GM12878 (cell line): ENCODE data around the gene DLG1. TPM values are rescaled to one million over a fixed set of nuclear protein-coding genes. Genes with fewer than 3 reads are reported as not detected.

ENCODE experiments used
- ATAC-seq: fragments of 200-7000 bp; cut with Tn5 transposase; 3 replicates; pipeline ENCODE4 v1.9.1; 2020; ENCODE audit warnings: mild to moderate bottlenecking, moderate library complexity
- BruUV-seq: library from RNA; stranded (reverse); fragments of 400-500 nt; replicated peaks from 2 replicates; lab custom pipeline; 2021; lab: Mats Ljungman, UMichigan
- CTCF ChIA-PET: fragments of 300-600 bp; sonication (Branson Sonifier 250); formaldehyde crosslinking; extraction: SDS; loops from one replicate; lab custom pipeline; 2021; ENCODE audit warnings: inconsistent platforms; lab: Yijun Ruan, JAX
- POLR2A ChIA-PET: fragments of 350-600 bp; formaldehyde crosslinking; extraction: SDS; loops from one replicate; lab custom pipeline; 2021; ENCODE audit warnings: inconsistent platforms; lab: Charles Lee
- RAD21 ChIA-PET: fragments of 300-600 bp; sonication (Branson Sonifier 250); formaldehyde crosslinking; loops from one replicate; lab custom pipeline; 2023; ENCODE audit warnings: antibody characterized with exemption; ENCODE audit not compliant: unreplicated experiment; lab: Charles Lee
- SMC1A ChIA-PET: fragments of 300-600 bp; sonication (Branson Sonifier 250); formaldehyde crosslinking; loops from one replicate; lab custom pipeline; 2023; ENCODE audit not compliant: unreplicated experiment, uncharacterized antibody; lab: Charles Lee
- DNase-seq: peaks from one replicate; pipeline ENCODE4 v3.0.0-alpha.2; 2011; ENCODE audit warnings: low read depth, low spot score
- FAIRE-seq: peaks from 3 replicates; lab custom pipeline; 2011; peaks lifted over from hg19 to GRCh38; lab: Jason Lieb, UNC
- H2AFZ ChIP-seq: 2 replicates; pipeline ENCODE4 v1.6.0; 2011; ENCODE audit warnings: low read depth, low read length, control low read depth; ENCODE audit not compliant: control insufficient read depth
- H3K27ac ChIP-seq: 2 replicates; pipeline ENCODE4 v1.5.1; 2011; ENCODE audit warnings: control low read depth; ENCODE audit not compliant: control insufficient read depth, insufficient read depth
- H3K27me3 ChIP-seq, 2 experiments: replicated peaks in 1 of 2; 2 replicates each; pipeline versions ENCODE4 v1.6.0 to v1.6.1; 2011; ENCODE audit warnings: low read length in 1 of 2; ENCODE audit not compliant: control insufficient read depth in 2 of 2, insufficient read depth in 2 of 2
- H3K36me3 ChIP-seq, 2 experiments: 2 replicates each; pipeline ENCODE4 v1.5.1; 2011; ENCODE audit warnings: low read length in 1 of 2; ENCODE audit not compliant: control insufficient read depth in 2 of 2, insufficient read depth in 2 of 2
- H3K4me1 ChIP-seq: 2 replicates; pipeline ENCODE4 v1.6.1; 2011; ENCODE audit warnings: mild to moderate bottlenecking, low read length, moderate library complexity, mixed read lengths; ENCODE audit not compliant: control insufficient read depth, insufficient read depth
- H3K4me2 ChIP-seq: 2 replicates; pipeline ENCODE4 v1.6.0; 2011; ENCODE audit warnings: control low read depth; ENCODE audit not compliant: control insufficient read depth, insufficient read depth
- H3K4me3 ChIP-seq: fragments of 200-600 bp; sonication (generic); 2 replicates; pipeline ENCODE4 v1.5.1; 2016
- H3K79me2 ChIP-seq: 2 replicates; pipeline ENCODE4 v1.6.0; 2011; ENCODE audit warnings: low read length; ENCODE audit not compliant: control insufficient read depth, insufficient read depth
- H3K9ac ChIP-seq: 2 replicates; pipeline ENCODE4 v1.8.0; 2011; ENCODE audit warnings: low read length, control low read depth, mixed read lengths; ENCODE audit not compliant: control insufficient read depth, insufficient read depth
- H3K9me3 ChIP-seq: replicated peaks from 3 replicates; pipeline ENCODE4 v1.5.1; 2011; ENCODE audit warnings: mild to moderate bottlenecking, low read length; ENCODE audit not compliant: control insufficient read depth, insufficient read depth
- H4K20me1 ChIP-seq: 2 replicates; pipeline ENCODE4 v1.6.0; 2011; ENCODE audit not compliant: control insufficient read depth, insufficient read depth
- ATF7 ChIP-seq: fragments of 450-650 bp; IDR thresholded peaks from 2 replicates; pipeline ENCODE4 v1.6.1; 2016; ENCODE audit warnings: low read depth, mild to moderate bottlenecking
- BMI1 ChIP-seq: fragments of 450-650 bp; IDR thresholded peaks from 2 replicates; pipeline ENCODE4 v1.6.1; 2016; ENCODE audit warnings: mild to moderate bottlenecking, moderate library complexity, borderline replicate concordance
- GATAD2B ChIP-seq: fragments of 450-650 bp; conservative IDR thresholded peaks from 2 replicates; pipeline ENCODE4 v1.6.1; 2017; ENCODE audit warnings: low read depth, mild to moderate bottlenecking, moderate library complexity
- YY1 ChIP-seq: IDR thresholded peaks from 2 replicates; pipeline ENCODE4 v1.6.1; 2011; ENCODE audit warnings: low read depth, mild to moderate bottlenecking, low read length
- WGBS: methylation state at CpG from one replicate; pipeline ENCODE4 v1.1.6; 2016; ENCODE audit warnings: low lambda C conversion rate; ENCODE audit not compliant: insufficient replicate concordance, insufficient coverage; ENCODE audit errors: missing lambda C conversion rate; 5-methylcytosine and 5-hydroxymethylcytosine counted together
- in situ Hi-C: fragments of 300-500 bp; cut with MboI; formaldehyde crosslinking; loops from 9 replicates; pipeline ENCODE4 v1.14.3; 2018; ENCODE audit warnings: mixed read lengths
- intact Hi-C: fragments of 100-400 bp; cut with micrococcal nuclease; formaldehyde crosslinking; loops from one replicate; pipeline ENCODE4 v1.14.2; 2022; ENCODE audit not compliant: unreplicated experiment
- polyA plus RNA-seq, 11 experiments: library from polyadenylated mRNA; depleted of rRNA in 4 of 11; unstranded in 6 of 11; stranded (reverse) in 5 of 11; fragments of >200 nt; fragmentation: Nextera tagmentation in 4 of 11; fragmentation: Illumina TruSeq in 1 of 11; extraction: Ambion mirVana in 4 of 11; extraction: Trizol in 1 of 11; gene quantifications; 1 replicate in 1 of 11; 2 replicates in 10 of 11; pipeline versions ENCODE4 v1.2.1 to v1.2.3, GENCODE V29; 2011 to 2016; ENCODE audit warnings: inconsistent platforms in 2 of 11, missing spikeins in 2 of 11, low read depth in 1 of 11
- total RNA-seq, 4 experiments: library from RNA; depleted of rRNA in 3 of 4; stranded (reverse); fragments of >200 nt in 3 of 4; fragmentation: Illumina TruSeq in 1 of 4; extraction: Trizol in 1 of 4; gene quantifications; 2 replicates each; pipeline versions ENCODE4 v1.2.1 to v1.2.3, GENCODE V29; 2013 to 2021
- TF ChIP-seq, protein P1 (sequence below), 3 experiments: IDR thresholded peaks in 2 of 3; conservative IDR thresholded peaks in 1 of 3; 2 replicates each; pipeline ENCODE4 v1.5.1; 2011; ENCODE audit warnings: low read depth in 3 of 3, low read length in 3 of 3, mild to moderate bottlenecking in 3 of 3, control low read depth in 2 of 3, moderate library complexity in 2 of 3, inconsistent platforms in 1 of 3, mixed read lengths in 1 of 3; ENCODE audit not compliant: control insufficient read depth in 2 of 3, insufficient read depth in 1 of 3; ENCODE audit errors: extremely low read depth in 1 of 3
- TF ChIP-seq, protein P2 (sequence below): fragments of 450-650 bp; IDR thresholded peaks from 2 replicates; pipeline ENCODE4 v1.6.1; 2016; ENCODE audit warnings: mild to moderate bottlenecking

DLG1 gene
- total and polyA plus RNA-seq, 10 of the 15 experiments (the other 5 are each of a cell fraction or from before 2014, with no cell fraction given): 9.2 to 63.1 (median 40.1) TPM

DNA sequence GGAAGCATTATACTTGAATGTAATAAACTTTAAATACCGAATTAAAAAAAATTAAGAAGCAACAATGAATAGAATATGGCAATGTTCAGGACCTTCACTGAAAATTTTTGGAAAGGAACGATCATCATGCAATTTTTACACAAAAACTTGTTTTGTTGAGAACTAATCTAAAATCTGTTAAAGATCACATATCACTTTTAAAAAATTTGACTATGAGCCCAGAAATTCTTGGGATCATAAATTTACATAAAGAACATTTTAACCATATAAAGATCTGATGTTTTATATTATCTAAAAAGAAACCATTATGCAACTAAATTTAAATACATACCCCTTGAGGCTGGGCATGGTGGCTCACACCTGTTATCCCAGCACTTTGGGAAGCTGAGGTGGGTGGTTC lies 192.6 kb downstream of the DLG1 start:
- BruUV-seq: no TSS peak

More for the DNA sequence above, 192.6 kb downstream of the DLG1 start:
- DNase-seq (no peak), ATAC-seq (no peak), FAIRE-seq (no peak)
- Histone ChIP-seq H3K27ac (no peak overlapping the region), H3K4me2 (no peak overlapping the region), H3K4me3 (no peak overlapping the region), H2AFZ (no peak overlapping the region), H3K9me3 (no peaks in the 10 kb centered on the region; the same call in 1 of the 3 replicates), H3K79me2 (no peaks in the 10 kb centered on the region), H3K4me1 (no peaks in the 10 kb centered on the region), H3K9ac (no peak overlapping the region), H4K20me1 (no peaks in the 10 kb centered on the region), H3K27me3 (no peaks in the 10 kb centered on the region), H3K36me3 (peaks cover 0 to 3% of the 10 kb centered on the region in 2 experiments; a peak in 2 of 4 replicates)
- WGBS: 95% methylated on average over 2 of the region's 2 CpGs
- RAD21 ChIA-PET: no interaction called here
- in situ Hi-C loops: no loop called here
- CTCF ChIA-PET: interaction anchor here (1.9 kb wide), 1 partner anchor 10 kb away, joined by 6 read pairs; no protein-coding TSS in a partner anchor
- POLR2A ChIA-PET: interaction anchor here (0.5 kb wide), 1 partner anchor 105 kb away, joined by 3 read pairs; no protein-coding TSS in a partner anchor
- TF ChIP-seq, protein P1, sequence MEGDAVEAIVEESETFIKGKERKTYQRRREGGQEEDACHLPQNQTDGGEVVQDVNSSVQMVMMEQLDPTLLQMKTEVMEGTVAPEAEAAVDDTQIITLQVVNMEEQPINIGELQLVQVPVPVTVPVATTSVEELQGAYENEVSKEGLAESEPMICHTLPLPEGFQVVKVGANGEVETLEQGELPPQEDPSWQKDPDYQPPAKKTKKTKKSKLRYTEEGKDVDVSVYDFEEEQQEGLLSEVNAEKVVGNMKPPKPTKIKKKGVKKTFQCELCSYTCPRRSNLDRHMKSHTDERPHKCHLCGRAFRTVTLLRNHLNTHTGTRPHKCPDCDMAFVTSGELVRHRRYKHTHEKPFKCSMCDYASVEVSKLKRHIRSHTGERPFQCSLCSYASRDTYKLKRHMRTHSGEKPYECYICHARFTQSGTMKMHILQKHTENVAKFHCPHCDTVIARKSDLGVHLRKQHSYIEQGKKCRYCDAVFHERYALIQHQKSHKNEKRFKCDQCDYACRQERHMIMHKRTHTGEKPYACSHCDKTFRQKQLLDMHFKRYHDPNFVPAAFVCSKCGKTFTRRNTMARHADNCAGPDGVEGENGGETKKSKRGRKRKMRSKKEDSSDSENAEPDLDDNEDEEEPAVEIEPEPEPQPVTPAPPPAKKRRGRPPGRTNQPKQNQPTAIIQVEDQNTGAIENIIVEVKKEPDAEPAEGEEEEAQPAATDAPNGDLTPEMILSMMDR (IDR thresholded peaks at IDR 0.05 in 2 of 3, conservative IDR thresholded peaks at IDR 0.05 in 1 of 3; ENCODE audit: control insufficient read depth in 2 of 3, extremely low read depth in 1 of 3, insufficient read depth in 1 of 3, low read depth in 3 of 3, low read length in 3 of 3): no peak
- TF ChIP-seq YY1 (no peak), GATAD2B (no peak), BMI1 (no peak), ATF7 (no peak)
- TF ChIP-seq, protein P2, sequence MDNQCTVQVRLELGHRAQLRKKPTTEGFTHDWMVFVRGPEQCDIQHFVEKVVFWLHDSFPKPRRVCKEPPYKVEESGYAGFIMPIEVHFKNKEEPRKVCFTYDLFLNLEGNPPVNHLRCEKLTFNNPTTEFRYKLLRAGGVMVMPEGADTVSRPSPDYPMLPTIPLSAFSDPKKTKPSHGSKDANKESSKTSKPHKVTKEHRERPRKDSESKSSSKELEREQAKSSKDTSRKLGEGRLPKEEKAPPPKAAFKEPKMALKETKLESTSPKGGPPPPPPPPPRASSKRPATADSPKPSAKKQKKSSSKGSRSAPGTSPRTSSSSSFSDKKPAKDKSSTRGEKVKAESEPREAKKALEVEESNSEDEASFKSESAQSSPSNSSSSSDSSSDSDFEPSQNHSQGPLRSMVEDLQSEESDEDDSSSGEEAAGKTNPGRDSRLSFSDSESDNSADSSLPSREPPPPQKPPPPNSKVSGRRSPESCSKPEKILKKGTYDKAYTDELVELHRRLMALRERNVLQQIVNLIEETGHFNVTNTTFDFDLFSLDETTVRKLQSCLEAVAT: no peak
- intact Hi-C loops: no loop called here
- SMC1A ChIA-PET: interaction anchor here (0.9 kb wide), 1 partner anchor 78 kb away, joined by 3 read pairs; no protein-coding TSS in a partner anchor
